ENCODE results near the gene WNT16. TPM values are rescaled to one million over a fixed set of nuclear protein-coding genes. Genes with fewer than 3 reads are reported as not detected.

Gene WNT16
- total RNA-seq, 4 donors from 2014 or later, result not detected

DNA sequence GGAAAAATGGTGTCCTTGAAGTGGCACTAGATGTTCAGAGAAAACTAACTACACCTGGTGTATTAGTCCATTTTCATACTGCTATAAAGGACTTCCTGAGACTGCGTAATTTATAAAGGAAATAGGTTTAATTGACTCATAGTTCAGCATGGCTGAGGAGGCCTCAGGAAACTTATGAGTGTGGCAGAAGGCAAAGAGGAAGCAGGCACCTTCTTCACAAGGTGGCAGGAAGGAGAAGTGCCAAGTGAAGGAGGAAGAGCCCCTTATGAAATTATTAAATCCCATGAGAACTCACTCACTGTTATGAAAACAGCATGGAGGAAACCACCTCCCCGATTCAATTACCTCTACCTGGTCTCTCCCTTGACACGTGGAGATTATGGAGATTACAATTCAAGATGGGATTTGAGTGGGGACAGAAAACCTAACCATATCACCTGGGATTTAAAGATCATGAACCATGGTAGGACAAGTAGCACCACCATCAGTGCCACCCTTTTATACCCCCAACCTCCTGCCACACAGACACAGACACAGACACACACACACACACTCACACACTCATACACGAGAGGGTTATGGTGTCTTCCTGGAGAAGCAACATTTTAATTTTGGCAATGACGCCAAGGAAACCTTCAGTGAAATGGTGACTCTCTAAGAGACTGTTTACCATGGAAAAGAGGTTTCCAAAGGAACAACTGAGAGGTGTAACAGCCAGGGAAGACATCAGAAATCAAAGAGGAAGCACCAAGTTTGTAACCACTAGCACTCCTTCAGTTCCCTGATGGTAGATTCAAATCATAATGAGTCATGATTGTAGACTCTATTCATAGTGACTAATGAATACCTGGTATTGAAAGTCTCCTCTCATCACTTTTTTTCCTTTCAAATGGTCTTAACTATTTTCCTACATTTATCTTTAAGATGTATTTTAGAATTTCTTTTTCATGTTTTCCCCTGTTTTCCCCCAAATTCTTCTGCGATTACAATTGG is 41.8 kb upstream of the WNT16 start:
- TF ChIP-seq, protein P1, sequence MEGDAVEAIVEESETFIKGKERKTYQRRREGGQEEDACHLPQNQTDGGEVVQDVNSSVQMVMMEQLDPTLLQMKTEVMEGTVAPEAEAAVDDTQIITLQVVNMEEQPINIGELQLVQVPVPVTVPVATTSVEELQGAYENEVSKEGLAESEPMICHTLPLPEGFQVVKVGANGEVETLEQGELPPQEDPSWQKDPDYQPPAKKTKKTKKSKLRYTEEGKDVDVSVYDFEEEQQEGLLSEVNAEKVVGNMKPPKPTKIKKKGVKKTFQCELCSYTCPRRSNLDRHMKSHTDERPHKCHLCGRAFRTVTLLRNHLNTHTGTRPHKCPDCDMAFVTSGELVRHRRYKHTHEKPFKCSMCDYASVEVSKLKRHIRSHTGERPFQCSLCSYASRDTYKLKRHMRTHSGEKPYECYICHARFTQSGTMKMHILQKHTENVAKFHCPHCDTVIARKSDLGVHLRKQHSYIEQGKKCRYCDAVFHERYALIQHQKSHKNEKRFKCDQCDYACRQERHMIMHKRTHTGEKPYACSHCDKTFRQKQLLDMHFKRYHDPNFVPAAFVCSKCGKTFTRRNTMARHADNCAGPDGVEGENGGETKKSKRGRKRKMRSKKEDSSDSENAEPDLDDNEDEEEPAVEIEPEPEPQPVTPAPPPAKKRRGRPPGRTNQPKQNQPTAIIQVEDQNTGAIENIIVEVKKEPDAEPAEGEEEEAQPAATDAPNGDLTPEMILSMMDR (IDR thresholded peaks at IDR 0.05; ENCODE audit: low read depth), result no peak

DNA sequence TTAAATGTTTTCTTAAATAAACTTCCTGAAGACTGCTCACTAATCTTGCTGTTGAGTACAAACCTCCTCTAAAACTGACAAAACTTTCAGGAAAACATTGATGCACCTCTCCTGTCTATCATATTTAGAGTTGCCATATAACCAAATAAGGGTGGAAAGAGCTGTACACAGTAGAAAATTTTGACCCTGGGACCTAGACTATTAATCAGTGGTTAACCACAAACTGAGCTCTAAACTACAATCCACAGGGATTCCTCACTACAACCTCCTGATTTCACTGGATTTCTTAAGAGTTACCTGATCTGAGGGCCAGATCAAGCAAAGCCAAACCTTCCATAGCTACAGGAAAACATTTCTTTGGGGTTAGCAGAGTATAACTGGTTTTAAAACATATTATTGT is 39.9 kb upstream of the WNT16 start:
- TF ChIP-seq, protein P1 (IDR thresholded peaks at IDR 0.05; ENCODE audit: low read depth), result no peak

DNA sequence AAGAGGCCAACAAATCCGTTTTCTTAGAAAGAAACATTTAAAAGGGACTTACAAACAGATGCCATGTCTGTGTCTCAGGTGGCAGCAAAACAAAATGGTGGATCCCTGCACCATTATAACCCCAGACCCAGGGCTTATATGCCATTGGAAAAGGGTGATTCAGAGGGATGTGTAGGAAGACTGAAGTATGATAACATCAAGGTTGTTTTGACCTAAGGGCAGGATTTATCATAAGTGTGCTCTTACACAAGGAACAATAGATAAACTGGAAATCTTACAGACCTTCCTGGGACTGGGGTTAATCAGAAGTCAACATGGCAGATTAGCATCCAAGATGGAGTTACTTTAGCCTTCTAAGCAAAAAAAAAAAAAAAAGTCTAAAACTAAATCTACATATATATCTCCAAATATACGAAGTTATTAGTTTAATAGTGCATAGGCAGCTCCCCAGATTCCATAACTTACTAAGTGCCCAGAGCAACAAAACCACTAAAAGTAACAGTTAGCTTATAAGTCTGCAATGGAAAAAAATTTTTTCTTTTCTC is 34.3 kb upstream of the WNT16 start:
- TF ChIP-seq, protein P1 (IDR thresholded peaks at IDR 0.05; ENCODE audit: low read depth), result no peak

- TF ChIP-seq, protein P1 (IDR thresholded peaks at IDR 0.05; ENCODE audit: low read depth), result no peak
Observed at GRCh38 chr7:121297843-121298242, 31.0 kb upstream of the WNT16 start.

- TF ChIP-seq, protein P1 (IDR thresholded peaks at IDR 0.05; ENCODE audit: low read depth), result no peak
Observed at GRCh38 chr7:121298831-121299239, 30.0 kb upstream of the WNT16 start.

- TF ChIP-seq, protein P1 (IDR thresholded peaks at IDR 0.05; ENCODE audit: low read depth), result no peak
Observed at GRCh38 chr7:121300685-121301420, 27.9 kb upstream of the WNT16 start.

Data from subcutaneous adipose tissue (tissue), 4 donors.